ENCODE results near the gene NOX5.

NOX5 gene

DNA sequence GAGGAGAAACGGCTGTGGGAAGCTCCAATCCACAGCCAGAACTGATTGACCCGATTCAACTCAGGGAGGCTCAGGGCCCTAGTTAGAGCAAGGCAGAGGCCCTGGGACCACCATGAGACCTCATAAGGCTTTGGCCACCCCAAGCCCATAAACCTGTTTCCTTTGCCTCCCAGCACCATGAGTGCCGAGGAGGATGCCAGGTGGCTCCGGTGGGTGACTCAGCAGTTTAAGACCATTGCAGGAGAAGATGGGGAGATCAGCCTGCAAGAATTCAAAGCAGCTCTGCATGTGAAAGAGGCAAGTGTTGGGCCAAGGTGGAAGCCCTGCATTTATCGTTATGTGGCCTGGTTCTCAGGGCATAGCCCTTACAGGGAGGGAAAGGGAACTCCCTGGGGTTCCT, 11.9 kb downstream of the NOX5 start:
- DNase-seq = no peak

DNA sequence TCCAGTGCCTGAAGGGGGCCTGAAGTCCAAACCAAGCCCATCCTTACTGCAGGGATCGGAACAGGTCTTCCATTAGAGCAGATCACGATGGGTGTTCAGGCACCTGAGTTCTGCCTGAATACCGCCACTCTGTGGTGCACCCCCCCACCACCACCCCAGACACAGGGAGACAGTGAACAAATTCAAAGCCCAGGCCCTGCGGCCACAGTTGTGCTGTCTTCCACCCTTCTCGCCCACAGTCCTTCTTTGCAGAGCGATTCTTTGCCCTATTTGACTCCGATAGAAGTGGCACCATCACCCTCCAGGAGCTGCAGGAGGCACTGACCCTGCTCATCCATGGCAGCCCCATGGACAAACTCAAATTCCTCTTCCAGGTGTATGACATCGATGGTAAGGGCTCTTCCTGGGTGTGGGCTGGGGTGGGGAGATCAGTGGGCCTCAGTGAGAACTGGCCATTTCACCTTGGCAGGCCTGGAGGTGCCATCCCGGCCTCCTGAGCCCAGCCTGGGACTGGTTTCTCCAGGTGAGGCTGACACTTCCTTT, 13.6 kb downstream of the NOX5 start:
- DNase-seq = no peak

DNA sequence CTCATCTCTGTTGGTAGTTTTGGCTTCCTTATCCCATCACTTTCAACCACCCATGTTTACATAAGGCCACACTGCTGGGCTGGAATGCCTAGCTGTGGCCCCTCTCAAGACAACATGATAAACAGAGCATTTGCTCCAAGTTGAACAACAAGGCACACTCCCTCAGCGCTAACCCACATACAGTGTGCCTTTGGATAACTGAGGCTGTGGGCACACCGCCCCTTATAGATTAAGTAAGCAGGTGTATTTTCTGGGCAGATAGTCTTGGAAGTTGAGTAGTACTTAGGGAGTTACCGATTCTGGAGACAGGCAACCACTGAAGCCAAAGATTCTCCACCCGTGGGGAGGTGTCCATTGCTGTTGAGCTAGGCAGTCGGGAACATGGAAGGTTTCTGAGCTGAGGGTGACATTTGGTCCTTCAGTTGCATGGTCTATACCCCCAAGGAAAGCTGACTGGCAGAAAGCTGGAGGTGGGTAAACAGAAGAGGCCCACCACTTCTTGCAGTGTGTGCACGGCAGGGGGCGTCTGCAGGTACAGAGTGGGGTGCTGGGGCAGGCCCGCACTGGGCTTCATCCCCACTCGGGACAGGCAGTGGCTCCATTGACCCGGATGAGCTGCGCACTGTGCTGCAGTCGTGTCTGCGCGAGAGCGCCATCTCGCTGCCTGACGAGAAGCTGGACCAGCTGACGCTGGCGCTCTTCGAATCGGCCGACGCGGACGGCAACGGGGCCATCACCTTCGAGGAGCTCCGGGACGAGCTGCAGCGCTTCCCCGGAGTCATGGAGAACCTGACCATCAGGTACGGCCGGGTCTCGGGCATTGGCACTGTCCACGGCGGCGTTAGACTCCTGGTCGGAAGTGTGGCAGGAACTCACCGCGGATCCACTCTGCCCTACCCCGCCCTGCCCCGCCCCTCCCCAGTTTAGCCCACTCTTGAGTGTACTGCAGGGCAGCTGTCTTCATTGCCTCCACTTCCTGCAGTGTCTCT, 16.8 kb downstream of the NOX5 start:
- DNase-seq = no peak

DNA sequence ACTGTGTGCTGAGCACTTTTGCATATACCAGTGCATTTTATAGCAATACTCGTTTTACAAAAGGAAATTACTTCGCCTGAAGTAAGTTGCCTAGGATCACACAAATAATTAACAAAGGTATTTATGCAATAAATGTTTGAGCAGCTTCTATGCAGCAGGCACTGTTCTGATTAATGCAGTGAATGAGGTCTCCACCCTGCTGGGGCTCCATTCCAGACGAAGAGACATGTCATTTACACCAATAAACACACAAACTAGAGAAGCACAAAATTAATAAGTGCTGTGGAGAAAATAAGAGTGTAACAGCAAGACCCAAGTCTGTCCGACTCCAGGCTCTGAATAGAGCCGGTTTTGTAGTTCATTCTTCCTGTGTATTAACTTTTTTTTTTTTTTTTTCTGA, 17.5 kb downstream of the NOX5 start:
- no peak for DNase-seq

DNA sequence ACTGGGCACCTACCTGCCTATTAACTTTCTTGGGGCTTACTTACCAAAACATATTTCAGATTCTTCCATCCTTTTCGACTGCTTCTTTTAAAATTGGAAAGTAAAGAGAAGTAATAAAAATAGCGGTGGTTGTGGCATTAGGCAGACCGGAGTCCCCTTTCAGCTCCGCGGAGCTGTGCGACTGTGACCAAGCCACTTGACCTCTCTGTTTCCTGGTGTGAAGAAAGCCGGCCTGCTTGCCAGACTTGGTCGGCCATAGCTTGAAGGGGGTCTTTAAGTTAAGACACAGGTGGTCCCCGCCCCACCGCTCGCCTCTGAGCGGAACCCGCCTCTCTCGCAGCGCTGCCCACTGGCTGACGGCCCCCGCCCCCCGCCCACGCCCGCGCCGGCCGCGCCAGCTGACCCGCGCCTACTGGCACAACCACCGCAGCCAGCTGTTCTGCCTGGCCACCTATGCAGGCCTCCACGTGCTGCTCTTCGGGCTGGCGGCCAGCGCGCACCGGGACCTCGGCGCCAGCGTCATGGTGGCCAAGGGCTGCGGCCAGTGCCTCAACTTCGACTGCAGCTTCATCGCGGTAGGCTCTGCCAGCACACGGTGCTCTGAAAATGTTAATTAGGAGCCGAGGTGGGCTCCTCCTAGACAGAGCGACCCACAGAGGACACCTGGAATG, 18.3 kb downstream of the NOX5 start:
- no peak for DNase-seq

DNA sequence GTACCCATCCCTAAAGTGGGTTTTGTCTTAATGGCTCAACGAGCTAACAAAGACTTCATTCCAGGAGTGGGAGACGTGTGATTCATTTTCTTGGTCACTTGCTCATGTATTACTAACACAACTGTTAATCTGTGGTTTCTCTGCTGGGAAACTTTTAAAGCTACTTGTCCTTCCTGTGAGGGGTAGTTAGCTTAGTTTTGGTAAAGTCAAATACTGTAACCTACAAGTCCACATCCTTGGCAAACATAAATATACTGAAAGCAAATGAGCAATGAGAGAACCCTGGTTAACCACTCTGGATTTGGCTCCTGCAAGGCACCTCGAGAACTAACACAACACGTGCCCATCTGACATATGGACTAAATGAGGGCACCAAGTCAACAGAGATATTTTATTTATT, 19.9 kb downstream of the NOX5 start:
- DNase-seq = no peak

DNA sequence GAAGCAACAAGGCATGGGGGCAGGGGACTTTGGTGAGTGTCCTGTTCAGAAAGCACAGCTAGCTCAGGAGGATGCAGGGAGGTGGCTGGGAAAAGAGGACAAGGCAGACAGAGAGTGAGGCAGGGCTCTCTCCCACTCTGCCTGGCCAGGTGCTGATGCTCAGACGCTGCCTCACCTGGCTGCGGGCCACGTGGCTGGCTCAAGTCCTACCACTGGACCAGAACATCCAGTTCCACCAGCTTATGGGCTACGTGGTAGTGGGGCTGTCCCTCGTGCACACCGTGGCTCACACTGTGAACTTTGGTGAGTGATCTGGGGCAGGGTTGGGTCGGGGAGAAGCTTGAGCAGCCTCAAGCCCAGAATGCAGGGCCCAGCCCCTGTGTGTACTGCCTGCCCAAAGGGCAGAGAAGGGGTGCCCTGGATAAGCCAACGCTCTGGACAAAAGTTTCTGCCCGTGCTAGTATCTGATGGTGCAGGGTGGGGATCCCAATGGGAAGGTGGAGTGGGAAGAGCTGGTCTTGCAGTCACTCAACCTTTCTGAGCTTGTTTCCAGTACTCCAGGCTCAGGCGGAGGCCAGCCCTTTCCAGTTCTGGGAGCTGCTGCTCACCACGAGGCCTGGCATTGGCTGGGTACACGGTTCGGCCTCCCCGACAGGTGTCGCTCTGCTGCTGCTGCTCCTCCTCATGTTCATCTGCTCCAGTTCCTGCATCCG, 20.9 kb downstream of the NOX5 start:
- DNase-seq = no peak

DNA sequence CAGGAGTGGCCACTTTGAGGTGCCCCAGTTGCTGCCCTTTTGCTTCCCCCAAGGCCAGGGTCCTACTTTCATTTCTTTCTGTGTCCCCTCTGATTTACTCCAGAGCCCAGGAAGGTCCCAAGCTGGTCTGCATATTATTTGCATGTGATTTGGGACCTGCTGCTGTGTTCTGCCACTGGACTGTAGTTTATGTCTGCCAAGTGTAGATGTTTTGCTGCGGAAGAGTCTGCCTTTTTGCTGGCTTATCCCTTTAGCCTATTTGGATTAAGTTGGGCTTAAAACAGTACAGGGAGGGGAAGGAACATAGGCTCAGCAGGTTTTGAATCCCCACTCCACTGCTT, 21.4 kb downstream of the NOX5 start:
- no peak for DNase-seq

DNA sequence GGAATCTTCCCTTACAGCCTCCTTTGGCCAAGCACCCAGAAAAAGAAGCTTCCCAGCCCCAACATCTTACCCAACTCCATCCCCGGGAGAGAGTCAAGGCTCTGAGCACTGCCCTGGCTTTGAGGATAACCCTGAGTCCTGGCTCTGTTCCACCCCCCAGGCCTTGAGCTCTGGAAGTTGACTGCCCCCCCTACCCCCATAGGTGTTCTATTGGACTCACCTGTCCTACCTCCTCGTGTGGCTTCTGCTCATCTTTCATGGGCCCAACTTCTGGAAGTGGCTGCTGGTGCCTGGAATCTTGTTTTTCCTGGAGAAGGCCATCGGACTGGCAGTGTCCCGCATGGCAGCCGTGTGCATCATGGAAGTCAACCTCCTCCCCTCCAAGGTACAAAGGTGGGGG, 22.3 kb downstream of the NOX5 start:
- DNase-seq = no peak

DNA sequence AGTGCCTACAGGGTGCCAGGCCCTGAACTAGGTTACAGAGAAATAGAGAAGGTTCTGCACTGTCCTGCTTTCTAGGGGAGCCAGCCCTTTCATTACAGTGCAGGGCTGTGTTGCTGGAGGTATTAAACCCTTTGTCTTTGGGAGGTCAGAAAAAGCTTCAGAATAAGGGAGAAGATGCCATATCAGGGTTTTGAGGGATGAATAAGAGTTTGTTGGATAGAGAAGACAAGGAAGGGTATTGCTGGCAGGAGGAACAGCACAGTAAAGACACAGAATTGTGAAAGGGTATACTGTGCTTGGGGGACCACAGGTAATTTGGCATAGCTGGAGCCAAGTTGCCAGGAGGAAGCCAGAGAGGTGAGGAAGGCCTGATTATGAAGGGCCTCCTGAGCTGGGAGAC, 23.0 kb downstream of the NOX5 start:
- DNase-seq = no peak

DNA sequence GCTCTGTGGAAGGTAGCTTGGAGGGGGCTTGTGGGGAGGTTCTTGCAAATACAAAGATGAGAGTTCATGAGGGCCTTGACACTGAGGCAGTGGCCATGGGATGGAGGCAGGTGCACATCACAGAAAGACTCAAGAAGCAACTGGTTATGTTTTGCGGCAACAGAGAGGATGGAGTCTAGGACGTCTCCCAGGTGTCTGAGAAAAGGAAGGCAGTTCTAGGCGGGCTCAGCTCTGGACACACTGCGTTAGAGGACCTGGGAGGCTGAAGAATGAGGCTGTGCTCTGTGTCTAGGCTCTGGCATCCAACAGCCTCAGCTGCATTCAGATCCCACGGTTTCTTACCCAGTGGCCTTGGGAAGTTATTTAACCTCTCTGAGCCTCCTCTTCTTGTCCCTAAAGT, 23.5 kb downstream of the NOX5 start:
- no peak for DNase-seq

DNA sequence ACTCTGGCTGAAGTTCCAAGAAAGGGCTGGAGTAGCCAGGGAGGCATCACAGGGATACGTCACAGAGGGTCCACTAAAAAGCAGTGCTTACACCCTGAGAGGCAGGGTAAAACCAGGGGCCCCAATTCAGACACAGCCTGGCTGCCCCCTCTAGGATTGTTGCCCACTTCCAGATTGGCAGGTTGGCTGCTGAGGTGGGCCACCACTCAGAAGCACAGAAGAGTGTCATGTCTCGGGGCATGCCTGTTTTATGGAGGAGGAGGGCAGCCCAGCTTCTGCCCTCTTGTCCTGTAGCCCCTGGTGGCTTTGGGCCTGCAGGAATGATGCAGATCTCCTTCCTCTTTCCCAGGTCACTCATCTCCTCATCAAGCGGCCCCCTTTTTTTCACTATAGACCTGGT, 24.0 kb downstream of the NOX5 start:
- DNase-seq = no peak

DNA sequence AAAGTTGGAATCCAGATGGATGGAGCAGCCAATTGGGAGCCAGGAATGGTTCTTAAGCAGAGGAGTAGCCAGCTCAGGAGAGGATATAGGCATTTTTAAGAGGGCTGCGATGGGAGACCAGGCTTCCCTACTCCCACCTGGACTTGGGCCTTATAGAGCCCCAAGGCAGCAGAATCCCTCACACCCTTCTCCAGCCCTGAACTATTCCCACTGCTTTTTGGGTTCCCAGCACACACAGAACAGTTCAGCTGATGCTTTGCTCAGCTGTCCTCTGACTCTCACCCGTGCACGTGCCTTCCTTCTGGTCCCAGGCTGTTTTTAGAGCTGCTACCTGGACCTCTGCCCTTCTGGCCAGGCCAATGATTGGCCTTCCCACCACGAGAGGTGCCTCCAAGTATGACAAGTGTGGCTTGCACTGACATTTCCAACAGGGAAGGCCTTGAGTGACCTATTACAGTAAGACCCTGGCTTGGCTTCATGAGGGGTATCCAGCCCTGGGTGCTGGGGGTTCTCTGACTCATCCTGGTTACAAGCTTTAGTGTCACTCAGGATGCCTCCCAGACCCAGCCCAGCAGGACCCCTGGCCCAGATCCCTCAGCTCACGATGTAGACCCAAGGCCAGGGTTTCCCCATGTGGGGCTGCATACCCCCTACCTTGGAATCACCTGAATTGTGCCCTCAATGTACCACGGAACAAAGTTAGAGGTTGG, 25.2 kb downstream of the NOX5 start:
- no peak for DNase-seq

DNA sequence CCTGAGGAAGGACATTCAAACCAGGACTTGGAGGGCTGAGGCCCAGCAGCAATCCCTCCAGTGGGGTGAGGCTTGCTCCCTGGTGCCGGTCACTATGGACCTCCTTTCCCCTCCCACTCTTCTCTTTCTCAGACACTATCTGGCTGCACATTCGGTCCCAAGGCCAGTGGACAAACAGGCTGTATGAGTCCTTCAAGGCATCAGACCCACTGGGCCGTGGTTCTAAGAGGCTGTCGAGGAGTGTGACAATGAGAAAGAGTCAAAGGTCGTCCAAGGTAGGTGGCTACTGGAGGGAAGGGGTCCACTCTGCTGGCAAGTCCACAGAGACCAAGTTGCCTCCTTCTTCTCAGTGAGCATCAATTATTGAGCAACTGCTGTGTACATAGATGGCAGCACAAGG, 28.0 kb downstream of the NOX5 start:
- DNase-seq = no peak

DNA sequence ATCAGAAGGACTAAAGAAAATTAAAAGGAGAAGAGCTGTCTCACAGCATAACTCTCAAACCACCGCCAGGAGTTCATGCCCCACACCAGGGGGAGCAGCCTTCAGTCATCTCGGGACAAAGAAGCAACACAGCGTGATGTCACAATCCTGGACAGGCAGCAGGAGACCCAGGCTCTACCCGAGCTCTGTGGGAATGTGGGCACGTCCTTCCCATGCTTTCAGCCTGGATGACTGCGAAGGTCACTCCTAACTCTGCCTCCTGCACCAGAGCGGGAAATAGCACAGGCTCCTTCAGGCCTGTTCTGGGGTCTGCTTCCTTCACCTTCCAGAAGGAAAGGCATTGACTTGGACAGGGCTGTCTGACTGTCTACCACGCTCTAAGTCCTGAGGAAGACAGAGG, 31.3 kb downstream of the NOX5 start:
- no peak for DNase-seq

DNA sequence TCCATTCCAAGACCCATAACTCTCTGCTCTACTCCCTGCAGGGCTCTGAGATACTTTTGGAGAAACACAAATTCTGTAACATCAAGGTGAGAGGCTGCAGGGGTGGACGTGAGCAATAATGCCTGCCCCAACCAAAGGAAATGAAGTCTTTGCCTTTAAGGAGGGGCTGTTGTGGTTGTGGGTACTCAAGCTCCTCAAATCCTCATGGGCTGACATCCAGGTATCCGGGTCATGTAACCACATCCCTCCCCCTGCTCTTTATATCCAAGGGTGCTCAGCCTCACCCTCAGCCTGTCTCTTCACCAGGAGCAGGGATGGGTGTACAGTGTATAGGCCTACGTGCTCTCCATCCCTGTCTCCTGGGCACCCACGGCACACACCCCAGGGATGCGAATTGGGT, 32.3 kb downstream of the NOX5 start:
- DNase-seq = no peak

DNA sequence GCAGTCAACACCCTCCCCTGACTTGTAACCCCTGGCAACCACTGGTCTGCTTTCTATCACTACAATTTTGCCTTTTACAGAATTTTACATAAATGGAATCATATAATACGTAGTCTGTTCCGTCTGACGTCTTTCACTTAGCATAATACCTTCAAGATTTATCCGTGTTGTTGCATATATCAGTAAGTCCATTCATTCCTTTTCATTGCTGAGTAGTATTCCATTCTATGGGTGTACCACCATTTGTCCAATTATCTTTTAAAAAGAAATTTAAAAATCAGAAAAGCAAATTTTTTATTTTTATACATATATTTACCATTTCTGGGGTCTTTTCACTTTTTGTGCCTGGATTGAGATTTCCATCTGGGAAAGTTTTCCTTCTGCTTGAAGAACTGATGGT, 35.5 kb downstream of the NOX5 start:
- DNase-seq = no peak

DNA sequence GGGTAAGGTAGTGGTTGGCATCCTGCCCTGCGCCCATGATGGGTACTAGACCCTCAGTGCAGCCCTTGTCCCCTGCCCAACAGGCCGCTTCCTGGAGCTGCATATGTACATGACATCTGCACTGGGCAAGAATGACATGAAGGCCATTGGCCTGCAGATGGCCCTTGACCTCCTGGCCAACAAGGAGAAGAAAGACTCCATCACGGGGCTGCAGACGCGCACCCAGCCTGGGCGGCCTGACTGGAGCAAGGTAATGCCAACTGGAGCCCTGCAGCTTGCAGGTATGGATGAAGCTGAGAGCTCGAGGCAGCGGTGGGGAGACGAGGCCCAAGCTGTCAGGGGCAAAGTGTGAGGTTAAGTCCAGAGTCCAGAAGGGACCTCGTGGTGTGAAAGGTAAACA, 40.8 kb downstream of the NOX5 start:
- no peak for DNase-seq

DNA sequence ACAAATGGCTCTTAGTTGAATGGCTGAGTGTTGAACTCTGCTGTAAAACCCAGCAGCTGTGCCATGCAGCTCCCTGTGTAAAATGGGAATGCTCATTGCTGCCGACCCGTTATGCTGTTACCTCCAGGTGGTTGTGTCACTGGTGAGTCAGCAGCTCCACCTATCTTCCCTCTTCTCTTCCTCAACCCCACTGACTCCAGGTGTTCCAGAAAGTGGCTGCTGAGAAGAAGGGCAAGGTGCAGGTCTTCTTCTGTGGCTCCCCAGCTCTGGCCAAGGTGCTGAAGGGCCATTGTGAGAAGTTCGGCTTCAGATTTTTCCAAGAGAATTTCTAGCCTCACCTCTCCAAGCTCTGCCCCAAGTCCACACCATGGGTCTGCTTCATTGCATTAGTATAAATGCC, 41.9 kb downstream of the NOX5 start:
- DNase-seq = no peak

DNA sequence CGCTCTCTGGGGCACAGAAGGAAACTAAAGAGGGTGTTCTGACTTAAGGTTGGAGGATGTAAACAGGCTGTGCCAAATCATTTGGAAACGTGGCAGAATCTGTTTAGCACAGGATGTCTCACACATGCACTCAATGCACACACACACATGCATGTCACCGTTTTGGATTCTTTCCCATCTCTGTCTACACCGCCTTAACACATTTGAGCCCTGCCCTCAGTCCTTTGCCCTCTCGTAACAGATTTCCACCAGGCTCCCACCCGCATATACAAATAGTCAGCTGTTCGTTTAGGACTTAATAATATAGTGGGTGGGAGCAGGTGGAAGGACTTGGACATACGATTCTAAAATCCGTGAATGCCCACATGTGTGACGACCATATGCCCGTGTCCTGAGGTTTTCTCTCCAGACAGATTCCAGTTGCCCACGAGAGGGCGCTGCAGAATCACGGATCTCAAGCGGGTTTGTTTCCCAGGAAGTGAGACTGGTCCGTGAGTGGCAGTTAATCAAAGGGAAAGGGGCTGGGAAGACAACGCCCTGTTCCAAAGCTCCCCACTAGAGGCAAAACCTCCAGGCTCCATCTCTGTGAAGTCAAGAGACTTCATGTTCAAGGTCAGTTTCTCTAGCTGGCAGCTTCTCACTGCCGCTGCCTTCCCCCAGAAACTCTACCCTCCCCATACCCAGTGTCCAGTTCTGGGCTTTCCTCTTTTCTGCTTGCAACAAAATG, 44.5 kb downstream of the NOX5 start:
- no peak for DNase-seq

DNA sequence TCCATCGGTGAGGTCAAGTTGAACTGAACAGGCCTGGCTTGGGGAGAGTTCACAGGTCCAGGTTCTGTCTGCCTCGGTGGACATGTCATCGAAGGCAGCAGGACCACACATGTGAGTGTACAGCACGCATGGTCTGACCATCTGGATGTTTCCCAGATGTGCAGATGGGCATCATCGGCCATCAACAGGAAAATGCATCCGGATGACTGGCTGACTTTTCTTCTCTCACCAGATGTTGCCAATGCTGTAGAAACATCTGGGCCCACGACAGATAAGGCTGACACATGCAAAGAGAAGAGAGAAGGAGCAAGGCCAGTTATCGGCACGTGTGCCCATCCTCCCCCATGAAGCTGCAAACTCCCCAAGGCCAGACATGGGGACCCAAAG, 45.1 kb downstream of the NOX5 start:
- DNase-seq = no peak

DNA sequence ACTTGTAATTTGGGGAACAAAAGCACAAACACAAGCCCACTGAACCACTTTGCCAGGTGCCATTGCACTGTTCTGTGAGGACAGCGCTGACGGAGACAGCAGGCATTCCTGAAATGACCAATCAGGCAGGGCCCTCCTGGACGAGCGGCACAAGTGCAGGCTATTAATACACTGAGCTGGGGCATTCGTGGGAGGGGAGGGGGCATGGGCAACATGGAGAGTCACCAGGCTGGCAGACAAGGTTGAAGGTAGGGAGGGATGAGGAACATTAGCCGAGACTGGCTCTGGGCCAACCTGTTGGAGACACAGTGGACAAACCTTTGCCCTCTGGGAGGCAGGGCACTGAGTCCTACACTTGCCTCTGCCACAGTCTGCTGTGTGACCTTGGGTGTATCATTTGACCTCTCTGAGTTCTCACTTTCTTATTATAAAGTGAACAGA, 45.6 kb downstream of the NOX5 start:
- DNase-seq = no peak

Measured in cortex of kidney (tissue), 1 donor.